ENCODE results near the gene DNAH5. TPM values are rescaled to one million over a fixed set of nuclear protein-coding genes. Genes with fewer than 3 reads are reported as not detected.
"Not testable (repeated sequence)": the region's sequence is repeated elsewhere in the genome, so short reads cannot be mapped to it uniquely, and the experiment has no call there.

DNAH5 gene
- total and polyA plus RNA-seq, 12 donors: 0.06 to 1.4 (median 0.26) TPM

GRCh38 chr5:13990896-13991295 lies 46.4 kb upstream of the DNAH5 start:
- WGBS, 4 donors: 70 to 85% (median 84%) methylated on average over 2 of the region's 2 CpGs
- Histone ChIP-seq H3K4me1 (replicated peaks in 1 of 2) (no peaks in the 10 kb centered on the region), H3K27me3 (no peaks in the 10 kb centered on the region), H3K4me3 (no peak overlapping the region), H3K27ac (no peak overlapping the region), H3K9me3 (replicated peaks in 1 of 3) (no peaks in the 10 kb centered on the region), H3K36me3 (replicated peaks in 1 of 2) (no peaks in the 10 kb centered on the region)
- no peak for DNase-seq
- TF ChIP-seq CTCF (IDR thresholded peaks at IDR 0.05): no peak
- TF ChIP-seq POLR2A (IDR thresholded peaks at IDR 0.05): no peak
- intact Hi-C loops (cut with DNase I): loop anchor here in 1 of 2 donors (10.0 kb wide), 1 partner anchor 114 kb away; no protein-coding TSS in a partner anchor

- H3K4me1 ChIP-seq (replicated peaks in 1 of 2): no peaks in the 10 kb centered on the region
- 70 to 82% (median 74%) methylated on average over 2 of the region's 2 CpGs for WGBS, 4 donors
- TF ChIP-seq CTCF (IDR thresholded peaks at IDR 0.05) (no peak), POLR2A (IDR thresholded peaks at IDR 0.05) (no peak)
- H3K9me3 ChIP-seq (replicated peaks in 1 of 3): no peaks in the 10 kb centered on the region
- H3K27ac ChIP-seq: no peak overlapping the region
- DNase-seq: no peak
- intact Hi-C loops (cut with DNase I): loop anchor here in 1 of 2 donors (5.0 to 10.0 kb wide), 4 partner anchors 115 to 665 kb away; no protein-coding TSS in a partner anchor
- no peaks in the 10 kb centered on the region for H3K27me3 ChIP-seq
- H3K36me3 ChIP-seq (replicated peaks in 1 of 2): no peaks in the 10 kb centered on the region
- H3K4me3 ChIP-seq: no peak overlapping the region
Observed at GRCh38 chr5:13989832-13990231, 45.3 kb upstream of the DNAH5 start.

- Histone ChIP-seq H3K27me3 (no peaks in the 10 kb centered on the region), H3K9me3 (replicated peaks in 1 of 3) (no peaks in the 10 kb centered on the region), H3K36me3 (replicated peaks in 1 of 2) (no peaks in the 10 kb centered on the region), H3K4me1 (replicated peaks in 1 of 2) (no peaks in the 10 kb centered on the region), H3K27ac (no peak overlapping the region), H3K4me3 (no peak overlapping the region)
- TF ChIP-seq POLR2A (IDR thresholded peaks at IDR 0.05) (no peak), CTCF (IDR thresholded peaks at IDR 0.05) (peak; percentile 77 to 94 (median 84))
- WGBS, 4 donors: 12 to 18% (median 14%) methylated on average over 7 of the region's 7 CpGs
- peak; percentile 34 to 83 (median 57) for DNase-seq
- intact Hi-C loops (cut with DNase I): loop anchor here in 1 of 2 donors (5.0 to 10.0 kb wide), 3 partner anchors 284 to 667 kb away; no protein-coding TSS in a partner anchor
Observed at GRCh38 chr5:13987843-13988464, 43.5 kb upstream of the DNAH5 start.

GRCh38 chr5:13985731-13986418 lies 41.4 kb upstream of the DNAH5 start:
- Histone ChIP-seq H3K4me3 (no peak overlapping the region), H3K27ac (no peak overlapping the region), H3K36me3 (replicated peaks in 1 of 2) (no peaks in the 10 kb centered on the region), H3K27me3 (no peaks in the 10 kb centered on the region), H3K9me3 (replicated peaks in 1 of 3) (no peaks in the 10 kb centered on the region), H3K4me1 (replicated peaks in 1 of 2) (no peaks in the 10 kb centered on the region)
- intact Hi-C loops (cut with DNase I): loop anchor here in 1 of 2 donors (5.0 to 10.0 kb wide), 3 partner anchors 286 to 669 kb away; no protein-coding TSS in a partner anchor
- DNase-seq: peak; percentile 41 to 87 (median 71)
- TF ChIP-seq POLR2A (IDR thresholded peaks at IDR 0.05) (no peak), CTCF (IDR thresholded peaks at IDR 0.05) (no peak)
- 38 to 63% (median 52%) methylated on average over 10 to 12 of the region's 12 CpGs for WGBS, 4 donors

- not testable (repeated sequence) for H3K4me3 ChIP-seq; DNase-seq; H3K9me3 ChIP-seq (replicated peaks in 1 of 3); H3K36me3 ChIP-seq (replicated peaks in 1 of 2); H3K27me3 ChIP-seq; H3K4me1 ChIP-seq (replicated peaks in 1 of 2); H3K27ac ChIP-seq
- WGBS, 4 donors: 84 to 93% (median 86%) methylated on average over 5 of the region's 5 CpGs
- intact Hi-C loops (cut with DNase I): loop anchor here in 1 of 2 donors (5.0 to 10.0 kb wide), 3 partner anchors 287 to 670 kb away; no protein-coding TSS in a partner anchor
Observed at GRCh38 chr5:13984888-13985287, 40.4 kb upstream of the DNAH5 start.

Measured in adrenal gland (tissue), 12 donors.